HEK293 (cell line): ENCODE measurements around the gene OGFOD2.
A peak's percentile ranks its signal among the peaks of the same experiment; 100 is the strongest.

Experiments
- KLF9 ChIP-seq: fragments of 450-650 bp; formaldehyde crosslinking; IDR thresholded peaks from 2 replicates; pipeline ENCODE4 v1.5.1; 2016; ENCODE audit warnings: missing biosample characterization, missing genetic modification characterization, low read depth
- OVOL3 ChIP-seq: fragments of 450-650 bp; formaldehyde crosslinking; IDR thresholded peaks from 2 replicates; pipeline ENCODE4 v1.5.1; 2016; ENCODE audit warnings: missing biosample characterization, missing genetic modification characterization
- SALL2 ChIP-seq: fragments of 450-650 bp; formaldehyde crosslinking; IDR thresholded peaks from 2 replicates; pipeline ENCODE4 v1.5.0; 2017; ENCODE audit warnings: missing biosample characterization, mild to moderate bottlenecking, missing genetic modification characterization, borderline replicate concordance
- SCRT2 ChIP-seq: fragments of 450-650 bp; formaldehyde crosslinking; IDR thresholded peaks from 2 replicates; pipeline ENCODE4 v1.5.1; 2016; ENCODE audit warnings: missing biosample characterization, missing genetic modification characterization
- ZNF132 ChIP-seq: fragments of 450-650 bp; formaldehyde crosslinking; IDR thresholded peaks from 2 replicates; pipeline ENCODE4 v1.5.1; 2017; ENCODE audit warnings: missing biosample characterization, missing genetic modification characterization, borderline replicate concordance
- ZNF202 ChIP-seq: fragments of 450-650 bp; formaldehyde crosslinking; IDR thresholded peaks from 2 replicates; pipeline ENCODE4 v1.5.1; 2016; ENCODE audit warnings: missing biosample characterization, missing genetic modification characterization, borderline replicate concordance
- ZNF292 ChIP-seq: fragments of 450-650 bp; formaldehyde crosslinking; IDR thresholded peaks from 2 replicates; pipeline ENCODE4 v1.5.1; 2016; ENCODE audit warnings: low read depth, missing biosample characterization, missing genetic modification characterization, borderline replicate concordance
- ZNF473 ChIP-seq: fragments of 450-650 bp; formaldehyde crosslinking; IDR thresholded peaks from 2 replicates; pipeline ENCODE4 v1.5.1; 2017; ENCODE audit warnings: missing biosample characterization, missing genetic modification characterization
- ZNF529 ChIP-seq: fragments of 450-650 bp; formaldehyde crosslinking; IDR thresholded peaks from 2 replicates; pipeline ENCODE4 v1.5.1; 2017; ENCODE audit warnings: missing genetic modification characterization, missing biosample characterization; ENCODE audit not compliant: insufficient replicate concordance
- ZNF558 ChIP-seq: fragments of 450-650 bp; formaldehyde crosslinking; IDR thresholded peaks from 2 replicates; pipeline ENCODE4 v1.5.1; 2016; ENCODE audit warnings: missing biosample characterization, missing genetic modification characterization
- ZNF571 ChIP-seq: fragments of 450-650 bp; formaldehyde crosslinking; IDR thresholded peaks from 2 replicates; pipeline ENCODE4 v1.5.0; 2017; ENCODE audit warnings: missing biosample characterization, missing genetic modification characterization
- ZNF585B ChIP-seq: fragments of 450-650 bp; formaldehyde crosslinking; IDR thresholded peaks from 2 replicates; pipeline ENCODE4 v1.5.1; 2016; ENCODE audit warnings: missing biosample characterization, missing genetic modification characterization
- ZNF629 ChIP-seq: fragments of 450-650 bp; formaldehyde crosslinking; IDR thresholded peaks from 2 replicates; pipeline ENCODE4 v1.5.1; 2017; ENCODE audit warnings: missing biosample characterization, missing genetic modification characterization
- ZSCAN30 ChIP-seq: fragments of 450-650 bp; IDR thresholded peaks from 2 replicates; pipeline ENCODE4 v1.5.1; 2018; ENCODE audit warnings: missing biosample characterization, mild to moderate bottlenecking, missing genetic modification characterization, moderate library complexity
- TF ChIP-seq, protein P1 (sequence below): fragments of 450-650 bp; formaldehyde crosslinking; IDR thresholded peaks from 2 replicates; pipeline ENCODE4 v1.5.1; 2016; ENCODE audit warnings: missing biosample characterization, missing genetic modification characterization, borderline replicate concordance
- TF ChIP-seq, protein P2 (sequence below): fragments of 450-650 bp; formaldehyde crosslinking; IDR thresholded peaks from 2 replicates; pipeline ENCODE4 v1.5.1; 2016; ENCODE audit warnings: missing biosample characterization, missing genetic modification characterization
- TF ChIP-seq, protein P3 (sequence below): fragments of 450-650 bp; formaldehyde crosslinking; IDR thresholded peaks from 2 replicates; pipeline ENCODE4 v1.5.1; 2016; ENCODE audit warnings: missing biosample characterization, missing genetic modification characterization
- TF ChIP-seq, protein P4 (sequence below): fragments of 450-650 bp; formaldehyde crosslinking; optimal IDR thresholded peaks from 2 replicates; pipeline ENCODE3; 2016; ENCODE audit warnings: missing biosample characterization, mild to moderate bottlenecking, missing genetic modification characterization
- TF ChIP-seq, protein P5 (sequence below): fragments of 450-650 bp; formaldehyde crosslinking; IDR thresholded peaks from 2 replicates; pipeline ENCODE4 v1.5.1; 2016; ENCODE audit warnings: missing biosample characterization, missing genetic modification characterization, borderline replicate concordance
- TF ChIP-seq, protein P6 (sequence below): fragments of 450-650 bp; formaldehyde crosslinking; IDR thresholded peaks from 2 replicates; pipeline ENCODE4 v1.5.1; 2017; ENCODE audit warnings: missing biosample characterization, missing genetic modification characterization
- TF ChIP-seq, protein P7 (sequence below): fragments of 450-650 bp; formaldehyde crosslinking; IDR thresholded peaks from 2 replicates; pipeline ENCODE4 v1.5.1; 2016; ENCODE audit warnings: missing biosample characterization, missing genetic modification characterization
- TF ChIP-seq, protein P8 (sequence below): fragments of 450-650 bp; formaldehyde crosslinking; IDR thresholded peaks from 2 replicates; pipeline ENCODE4 v1.5.1; 2017; ENCODE audit warnings: missing biosample characterization, missing genetic modification characterization

OGFOD2 gene

DNA sequence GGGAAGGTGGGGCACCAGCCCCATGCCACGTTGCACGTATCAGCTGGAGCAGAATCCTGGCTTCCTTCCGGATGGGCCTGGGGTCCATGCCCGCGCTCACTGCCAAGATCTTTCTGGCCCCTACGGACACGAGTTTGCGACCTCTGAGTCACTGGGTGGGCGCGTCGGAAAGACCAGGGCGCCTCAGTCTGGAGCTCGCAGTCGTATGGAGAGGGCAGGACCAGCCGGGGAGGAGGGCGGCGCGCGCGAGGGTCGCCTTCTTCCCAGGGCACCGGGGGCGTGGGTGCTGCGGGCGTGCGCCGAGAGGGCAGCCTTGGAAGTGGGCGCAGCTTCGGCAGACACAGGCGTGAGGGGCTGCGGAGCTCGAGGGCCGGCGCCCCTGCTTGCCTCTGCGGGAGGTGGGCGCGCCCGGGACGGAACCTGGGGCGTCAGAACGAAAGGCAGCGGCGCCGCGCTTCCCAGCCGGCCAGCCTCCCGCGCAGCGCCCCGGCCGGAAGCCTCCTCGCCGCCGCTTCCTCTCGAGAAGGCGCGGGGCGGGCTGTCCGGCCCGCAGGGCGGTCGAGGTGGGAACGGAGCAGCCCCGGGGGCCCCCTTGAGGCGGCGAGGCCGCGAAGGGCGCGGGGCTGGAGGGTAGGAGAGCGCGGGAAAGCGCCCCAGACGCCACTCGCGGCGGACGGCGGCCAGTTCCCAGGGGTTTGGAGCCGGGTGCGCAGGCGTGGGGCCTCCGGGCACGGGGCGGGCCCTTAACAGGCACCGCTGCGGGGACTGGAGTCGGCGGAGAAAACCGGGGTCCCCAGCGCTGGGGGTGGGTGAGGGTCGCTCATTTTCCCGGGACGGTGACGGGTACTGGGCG lies 5.4 kb downstream of the OGFOD2 start, which contains the start of gene ARL6IP4 (continued):
- TF ChIP-seq ZNF529 (tag by site-specific recombination) (no peak), SALL2 (no peak), SCRT2 (tag by site-specific recombination) (no peak), ZNF202 (tag by site-specific recombination) (no peak), OVOL3 (tag by site-specific recombination) (no peak), ZSCAN30 (tag by site-specific recombination) (peak; percentile 82; the same call in 1 of the 2 replicates), ZNF571 (tag by site-specific recombination) (no peak), ZNF629 (tag by site-specific recombination) (no peak; the same call in 1 of the 2 replicates), ZNF132 (tag by site-specific recombination) (no peak), ZNF558 (no peak), ZNF292 (tag by site-specific recombination) (no peak), KLF9 (peak; percentile 93), ZNF585B (tag by site-specific recombination) (no peak), ZNF473 (no peak)
- TF ChIP-seq, protein P1, sequence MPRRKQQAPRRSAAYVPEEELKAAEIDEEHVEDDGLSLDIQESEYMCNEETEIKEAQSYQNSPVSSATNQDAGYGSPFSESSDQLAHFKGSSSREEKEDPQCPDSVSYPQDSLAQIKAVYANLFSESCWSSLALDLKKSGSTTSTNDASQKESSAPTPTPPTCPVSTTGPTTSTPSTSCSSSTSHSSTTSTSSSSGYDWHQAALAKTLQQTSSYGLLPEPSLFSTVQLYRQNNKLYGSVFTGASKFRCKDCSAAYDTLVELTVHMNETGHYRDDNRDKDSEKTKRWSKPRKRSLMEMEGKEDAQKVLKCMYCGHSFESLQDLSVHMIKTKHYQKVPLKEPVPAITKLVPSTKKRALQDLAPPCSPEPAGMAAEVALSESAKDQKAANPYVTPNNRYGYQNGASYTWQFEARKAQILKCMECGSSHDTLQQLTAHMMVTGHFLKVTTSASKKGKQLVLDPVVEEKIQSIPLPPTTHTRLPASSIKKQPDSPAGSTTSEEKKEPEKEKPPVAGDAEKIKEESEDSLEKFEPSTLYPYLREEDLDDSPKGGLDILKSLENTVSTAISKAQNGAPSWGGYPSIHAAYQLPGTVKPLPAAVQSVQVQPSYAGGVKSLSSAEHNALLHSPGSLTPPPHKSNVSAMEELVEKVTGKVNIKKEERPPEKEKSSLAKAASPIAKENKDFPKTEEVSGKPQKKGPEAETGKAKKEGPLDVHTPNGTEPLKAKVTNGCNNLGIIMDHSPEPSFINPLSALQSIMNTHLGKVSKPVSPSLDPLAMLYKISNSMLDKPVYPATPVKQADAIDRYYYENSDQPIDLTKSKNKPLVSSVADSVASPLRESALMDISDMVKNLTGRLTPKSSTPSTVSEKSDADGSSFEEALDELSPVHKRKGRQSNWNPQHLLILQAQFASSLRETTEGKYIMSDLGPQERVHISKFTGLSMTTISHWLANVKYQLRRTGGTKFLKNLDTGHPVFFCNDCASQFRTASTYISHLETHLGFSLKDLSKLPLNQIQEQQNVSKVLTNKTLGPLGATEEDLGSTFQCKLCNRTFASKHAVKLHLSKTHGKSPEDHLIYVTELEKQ = no peak
- TF ChIP-seq, protein P2, sequence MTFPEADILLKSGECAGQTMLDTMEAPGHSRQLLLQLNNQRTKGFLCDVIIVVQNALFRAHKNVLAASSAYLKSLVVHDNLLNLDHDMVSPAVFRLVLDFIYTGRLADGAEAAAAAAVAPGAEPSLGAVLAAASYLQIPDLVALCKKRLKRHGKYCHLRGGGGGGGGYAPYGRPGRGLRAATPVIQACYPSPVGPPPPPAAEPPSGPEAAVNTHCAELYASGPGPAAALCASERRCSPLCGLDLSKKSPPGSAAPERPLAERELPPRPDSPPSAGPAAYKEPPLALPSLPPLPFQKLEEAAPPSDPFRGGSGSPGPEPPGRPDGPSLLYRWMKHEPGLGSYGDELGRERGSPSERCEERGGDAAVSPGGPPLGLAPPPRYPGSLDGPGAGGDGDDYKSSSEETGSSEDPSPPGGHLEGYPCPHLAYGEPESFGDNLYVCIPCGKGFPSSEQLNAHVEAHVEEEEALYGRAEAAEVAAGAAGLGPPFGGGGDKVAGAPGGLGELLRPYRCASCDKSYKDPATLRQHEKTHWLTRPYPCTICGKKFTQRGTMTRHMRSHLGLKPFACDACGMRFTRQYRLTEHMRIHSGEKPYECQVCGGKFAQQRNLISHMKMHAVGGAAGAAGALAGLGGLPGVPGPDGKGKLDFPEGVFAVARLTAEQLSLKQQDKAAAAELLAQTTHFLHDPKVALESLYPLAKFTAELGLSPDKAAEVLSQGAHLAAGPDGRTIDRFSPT (tag by site-specific recombination) = peak; percentile 86
- TF ChIP-seq, protein P3, sequence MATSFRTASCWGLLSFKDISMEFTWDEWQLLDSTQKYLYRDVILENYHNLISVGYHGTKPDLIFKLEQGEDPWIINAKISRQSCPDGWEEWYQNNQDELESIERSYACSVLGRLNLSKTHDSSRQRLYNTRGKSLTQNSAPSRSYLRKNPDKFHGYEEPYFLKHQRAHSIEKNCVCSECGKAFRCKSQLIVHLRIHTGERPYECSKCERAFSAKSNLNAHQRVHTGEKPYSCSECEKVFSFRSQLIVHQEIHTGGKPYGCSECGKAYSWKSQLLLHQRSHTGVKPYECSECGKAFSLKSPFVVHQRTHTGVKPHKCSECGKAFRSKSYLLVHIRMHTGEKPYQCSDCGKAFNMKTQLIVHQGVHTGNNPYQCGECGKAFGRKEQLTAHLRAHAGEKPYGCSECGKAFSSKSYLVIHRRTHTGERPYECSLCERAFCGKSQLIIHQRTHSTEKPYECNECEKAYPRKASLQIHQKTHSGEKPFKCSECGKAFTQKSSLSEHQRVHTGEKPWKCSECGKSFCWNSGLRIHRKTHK (tag by site-specific recombination) = no peak
- TF ChIP-seq, protein P4, sequence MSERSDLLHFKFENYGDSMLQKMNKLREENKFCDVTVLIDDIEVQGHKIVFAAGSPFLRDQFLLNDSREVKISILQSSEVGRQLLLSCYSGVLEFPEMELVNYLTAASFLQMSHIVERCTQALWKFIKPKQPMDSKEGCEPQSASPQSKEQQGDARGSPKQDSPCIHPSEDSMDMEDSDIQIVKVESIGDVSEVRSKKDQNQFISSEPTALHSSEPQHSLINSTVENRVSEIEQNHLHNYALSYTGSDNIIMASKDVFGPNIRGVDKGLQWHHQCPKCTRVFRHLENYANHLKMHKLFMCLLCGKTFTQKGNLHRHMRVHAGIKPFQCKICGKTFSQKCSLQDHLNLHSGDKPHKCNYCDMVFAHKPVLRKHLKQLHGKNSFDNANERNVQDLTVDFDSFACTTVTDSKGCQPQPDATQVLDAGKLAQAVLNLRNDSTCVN (tag by site-specific recombination) = peak; percentile 98
- TF ChIP-seq, protein P5, sequence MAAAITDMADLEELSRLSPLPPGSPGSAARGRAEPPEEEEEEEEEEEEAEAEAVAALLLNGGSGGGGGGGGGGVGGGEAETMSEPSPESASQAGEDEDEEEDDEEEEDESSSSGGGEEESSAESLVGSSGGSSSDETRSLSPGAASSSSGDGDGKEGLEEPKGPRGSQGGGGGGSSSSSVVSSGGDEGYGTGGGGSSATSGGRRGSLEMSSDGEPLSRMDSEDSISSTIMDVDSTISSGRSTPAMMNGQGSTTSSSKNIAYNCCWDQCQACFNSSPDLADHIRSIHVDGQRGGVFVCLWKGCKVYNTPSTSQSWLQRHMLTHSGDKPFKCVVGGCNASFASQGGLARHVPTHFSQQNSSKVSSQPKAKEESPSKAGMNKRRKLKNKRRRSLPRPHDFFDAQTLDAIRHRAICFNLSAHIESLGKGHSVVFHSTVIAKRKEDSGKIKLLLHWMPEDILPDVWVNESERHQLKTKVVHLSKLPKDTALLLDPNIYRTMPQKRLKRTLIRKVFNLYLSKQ (tag by site-specific recombination) = no peak
- TF ChIP-seq, protein P6, sequence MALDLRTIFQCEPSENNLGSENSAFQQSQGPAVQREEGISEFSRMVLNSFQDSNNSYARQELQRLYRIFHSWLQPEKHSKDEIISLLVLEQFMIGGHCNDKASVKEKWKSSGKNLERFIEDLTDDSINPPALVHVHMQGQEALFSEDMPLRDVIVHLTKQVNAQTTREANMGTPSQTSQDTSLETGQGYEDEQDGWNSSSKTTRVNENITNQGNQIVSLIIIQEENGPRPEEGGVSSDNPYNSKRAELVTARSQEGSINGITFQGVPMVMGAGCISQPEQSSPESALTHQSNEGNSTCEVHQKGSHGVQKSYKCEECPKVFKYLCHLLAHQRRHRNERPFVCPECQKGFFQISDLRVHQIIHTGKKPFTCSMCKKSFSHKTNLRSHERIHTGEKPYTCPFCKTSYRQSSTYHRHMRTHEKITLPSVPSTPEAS (tag by site-specific recombination) = no peak
- TF ChIP-seq, protein P7, sequence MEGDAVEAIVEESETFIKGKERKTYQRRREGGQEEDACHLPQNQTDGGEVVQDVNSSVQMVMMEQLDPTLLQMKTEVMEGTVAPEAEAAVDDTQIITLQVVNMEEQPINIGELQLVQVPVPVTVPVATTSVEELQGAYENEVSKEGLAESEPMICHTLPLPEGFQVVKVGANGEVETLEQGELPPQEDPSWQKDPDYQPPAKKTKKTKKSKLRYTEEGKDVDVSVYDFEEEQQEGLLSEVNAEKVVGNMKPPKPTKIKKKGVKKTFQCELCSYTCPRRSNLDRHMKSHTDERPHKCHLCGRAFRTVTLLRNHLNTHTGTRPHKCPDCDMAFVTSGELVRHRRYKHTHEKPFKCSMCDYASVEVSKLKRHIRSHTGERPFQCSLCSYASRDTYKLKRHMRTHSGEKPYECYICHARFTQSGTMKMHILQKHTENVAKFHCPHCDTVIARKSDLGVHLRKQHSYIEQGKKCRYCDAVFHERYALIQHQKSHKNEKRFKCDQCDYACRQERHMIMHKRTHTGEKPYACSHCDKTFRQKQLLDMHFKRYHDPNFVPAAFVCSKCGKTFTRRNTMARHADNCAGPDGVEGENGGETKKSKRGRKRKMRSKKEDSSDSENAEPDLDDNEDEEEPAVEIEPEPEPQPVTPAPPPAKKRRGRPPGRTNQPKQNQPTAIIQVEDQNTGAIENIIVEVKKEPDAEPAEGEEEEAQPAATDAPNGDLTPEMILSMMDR (tag by site-specific recombination) = peak; percentile 40
- TF ChIP-seq, protein P8, sequence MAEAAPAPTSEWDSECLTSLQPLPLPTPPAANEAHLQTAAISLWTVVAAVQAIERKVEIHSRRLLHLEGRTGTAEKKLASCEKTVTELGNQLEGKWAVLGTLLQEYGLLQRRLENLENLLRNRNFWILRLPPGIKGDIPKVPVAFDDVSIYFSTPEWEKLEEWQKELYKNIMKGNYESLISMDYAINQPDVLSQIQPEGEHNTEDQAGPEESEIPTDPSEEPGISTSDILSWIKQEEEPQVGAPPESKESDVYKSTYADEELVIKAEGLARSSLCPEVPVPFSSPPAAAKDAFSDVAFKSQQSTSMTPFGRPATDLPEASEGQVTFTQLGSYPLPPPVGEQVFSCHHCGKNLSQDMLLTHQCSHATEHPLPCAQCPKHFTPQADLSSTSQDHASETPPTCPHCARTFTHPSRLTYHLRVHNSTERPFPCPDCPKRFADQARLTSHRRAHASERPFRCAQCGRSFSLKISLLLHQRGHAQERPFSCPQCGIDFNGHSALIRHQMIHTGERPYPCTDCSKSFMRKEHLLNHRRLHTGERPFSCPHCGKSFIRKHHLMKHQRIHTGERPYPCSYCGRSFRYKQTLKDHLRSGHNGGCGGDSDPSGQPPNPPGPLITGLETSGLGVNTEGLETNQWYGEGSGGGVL = peak; percentile 33; the same call in 1 of the 2 replicates
